Measurements from ENCODE around the gene SOAT2. TPM values are rescaled to one million over a fixed set of nuclear protein-coding genes. Genes with fewer than 3 reads are reported as not detected.

Gene SOAT2
- total RNA-seq, 1 experiment from 2014 or later, result not detected

DNA sequence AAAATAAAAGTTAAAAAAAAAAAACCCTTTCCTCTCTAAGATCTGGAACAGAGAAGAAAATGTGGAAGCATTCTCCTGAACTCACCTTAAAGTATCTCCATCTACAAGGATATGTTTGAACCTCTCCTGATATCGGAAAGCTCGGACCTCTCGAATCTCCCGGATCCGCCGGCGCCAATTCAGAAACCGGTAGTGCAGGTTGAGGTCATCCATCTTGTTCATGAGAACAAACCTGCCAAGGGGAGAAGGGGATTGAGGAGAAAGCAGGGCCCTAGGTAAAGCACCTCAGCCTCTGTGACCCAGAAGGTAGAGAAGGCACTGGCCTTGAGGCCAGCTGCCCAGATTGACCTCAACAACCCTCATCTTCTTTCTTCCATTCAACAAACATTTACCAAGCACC is 26.3 kb upstream of the SOAT2 start:
- peaks cover 9% of the 10 kb centered on the region for H3K36me3 ChIP-seq (ENCODE audit: insufficient read depth, low read length, poor library complexity, severe bottlenecking)
- no peak for DNase-seq (ENCODE audit: low spot score)
- intact Hi-C loops (cut with micrococcal nuclease; ENCODE audit: unreplicated experiment), result no loop called here
- H3K4me1 ChIP-seq (ENCODE audit: insufficient read depth, low read length, poor library complexity, severe bottlenecking), result peaks cover 12% of the 10 kb centered on the region
- no peaks in the 10 kb centered on the region for H3K27me3 ChIP-seq (replicated peaks; ENCODE audit: insufficient read depth, low read depth, low read length, poor library complexity)
- H3K9me3 ChIP-seq (ENCODE audit: low read depth, low read length, poor library complexity, severe bottlenecking), result no peaks in the 10 kb centered on the region
- BruUV-seq (replicated peaks), result no TSS peak
- H3K4me3 ChIP-seq (ENCODE audit: low read depth, low read length, poor library complexity, severe bottlenecking), result no peak overlapping the region
- POLR2A ChIA-PET (ENCODE audit: low non-redundant PET), result no interaction called here
- TF ChIP-seq EZH2 (IDR thresholded peaks at IDR 0.05; ENCODE audit: borderline replicate concordance, low read depth, low read length, poor library complexity, severe bottlenecking) (no peak), CTCF (conservative IDR thresholded peaks at IDR 0.05; ENCODE audit: low read depth, low read length) (no peak)
- CTCF ChIA-PET, result no interaction called here
- H3K27ac ChIP-seq (ENCODE audit: low read depth, low read length, poor library complexity, severe bottlenecking), result no peak overlapping the region

GRCh38 chr12:53078425-53079225 is 24.7 kb upstream of the SOAT2 start:
- TF ChIP-seq CTCF (conservative IDR thresholded peaks at IDR 0.05; ENCODE audit: low read depth, low read length), result no peak
- TF ChIP-seq EZH2 (IDR thresholded peaks at IDR 0.05; ENCODE audit: borderline replicate concordance, low read depth, low read length, poor library complexity, severe bottlenecking), result no peak
- ChIA-PET POLR2A (ENCODE audit: low non-redundant PET) (interaction anchor here (0.5 kb wide), 1 partner anchor 160 kb away, joined by 6 read pairs; no protein-coding TSS in a partner anchor), CTCF (interaction anchor here (0.6 to 3.2 kb wide), 7 partner anchors 13 to 243 kb away, joined by 3 to 18 read pairs (median 6); partner anchors contain the start of genes AAAS and SOAT2)
- Histone ChIP-seq H3K27ac (ENCODE audit: low read depth, low read length, poor library complexity, severe bottlenecking) (peak overlapping the region; percentile 62), H3K36me3 (ENCODE audit: insufficient read depth, low read length, poor library complexity, severe bottlenecking) (peaks cover 9% of the 10 kb centered on the region), H3K4me1 (ENCODE audit: insufficient read depth, low read length, poor library complexity, severe bottlenecking) (peaks cover 4% of the 10 kb centered on the region), H3K27me3 (replicated peaks; ENCODE audit: insufficient read depth, low read depth, low read length, poor library complexity) (no peaks in the 10 kb centered on the region), H3K4me3 (ENCODE audit: low read depth, low read length, poor library complexity, severe bottlenecking) (peak overlapping the region; percentile 65), H3K9me3 (ENCODE audit: low read depth, low read length, poor library complexity, severe bottlenecking) (no peaks in the 10 kb centered on the region)
- TSS peak; percentile 62 for BruUV-seq (replicated peaks)
- DNase-seq (ENCODE audit: low spot score), result peak; percentile 35
- intact Hi-C loops (cut with micrococcal nuclease; ENCODE audit: unreplicated experiment), result no loop called here

- peaks cover 4% of the 10 kb centered on the region for H3K4me1 ChIP-seq (ENCODE audit: insufficient read depth, low read length, poor library complexity, severe bottlenecking)
- CTCF ChIA-PET, result interaction anchor here (0.6 to 3.2 kb wide), 8 partner anchors 13 to 242 kb away, joined by 3 to 18 read pairs (median 5); partner anchors contain the start of genes AAAS and SOAT2
- POLR2A ChIA-PET (ENCODE audit: low non-redundant PET), result interaction anchor here (0.5 kb wide), 1 partner anchor 159 kb away, joined by 6 read pairs; no protein-coding TSS in a partner anchor
- H3K4me3 ChIP-seq (ENCODE audit: low read depth, low read length, poor library complexity, severe bottlenecking), result peak within 1 kb of the TSS; percentile 65
- no peaks in the 10 kb centered on the region for H3K9me3 ChIP-seq (ENCODE audit: low read depth, low read length, poor library complexity, severe bottlenecking)
- peak within 1 kb of the TSS; percentile 62 for H3K27ac ChIP-seq (ENCODE audit: low read depth, low read length, poor library complexity, severe bottlenecking)
- intact Hi-C loops (cut with micrococcal nuclease; ENCODE audit: unreplicated experiment), result no loop called here
- H3K36me3 ChIP-seq (ENCODE audit: insufficient read depth, low read length, poor library complexity, severe bottlenecking), result peaks cover 4% of the 10 kb centered on the region
- DNase-seq (ENCODE audit: low spot score), result peak; percentile 97
- H3K27me3 ChIP-seq (replicated peaks; ENCODE audit: insufficient read depth, low read depth, low read length, poor library complexity), result no peaks in the 10 kb centered on the region
- TF ChIP-seq CTCF (conservative IDR thresholded peaks at IDR 0.05; ENCODE audit: low read depth, low read length), result no peak
- no peak for TF ChIP-seq EZH2 (IDR thresholded peaks at IDR 0.05; ENCODE audit: borderline replicate concordance, low read depth, low read length, poor library complexity, severe bottlenecking)
- TSS peak; percentile 86 for BruUV-seq (replicated peaks)
Measured at GRCh38 chr12:53079226-53080117, 23.8 kb upstream of the SOAT2 start, which contains the start of gene SPRYD3. TSS of gene SPRYD3 (minus strand) at chr12:53079390. CDS start at chr12:53079333, 57 bp downstream.
